Lung (tissue), 12 donors: ENCODE measurements around the gene MREG. TPM values are rescaled to one million over a fixed set of nuclear protein-coding genes. Genes with fewer than 3 reads are reported as not detected.
A peak's percentile ranks its signal among the peaks of the same experiment; 100 is the strongest.
"Not testable (repeated sequence)": the region's sequence is repeated elsewhere in the genome, so short reads cannot be mapped to it uniquely, and the experiment has no call there.

Source experiments
- ATAC-seq: fragments of 200-7000 bp; cut with Tn5 transposase; one replicate; pipeline ENCODE4 v1.9.1; 2020; ENCODE audit warnings: moderate number of reproducible peaks; ENCODE audit not compliant: insufficient read depth, low FRiP score
- DNase-seq, 3 donors: peaks; one replicate each; pipeline ENCODE4 v3.0.0-alpha.2; 2013 to 2017
- H3K27ac ChIP-seq, 2 donors: one replicate each; pipeline ENCODE4 v1.5.1; 2013; ENCODE audit warnings: mild to moderate bottlenecking in 2 of 2, moderate library complexity in 2 of 2, control low read depth in 1 of 2, inconsistent platforms in 1 of 2, low read depth in 1 of 2, low read length in 1 of 2
- H3K27me3 ChIP-seq, 3 donors: one replicate each; pipeline ENCODE4 v1.5.1; 2013; ENCODE audit warnings: low read length in 2 of 3; ENCODE audit not compliant: control insufficient read depth in 3 of 3, insufficient read depth in 3 of 3
- H3K36me3 ChIP-seq, 4 donors: one replicate each; pipeline ENCODE4 v1.5.1; 2013; ENCODE audit warnings: low read length in 4 of 4, mild to moderate bottlenecking in 1 of 4, moderate library complexity in 1 of 4; ENCODE audit not compliant: control insufficient read depth in 4 of 4, insufficient read depth in 4 of 4
- H3K4me1 ChIP-seq, 5 donors: one replicate each; pipeline ENCODE4 v1.5.1; 2013; ENCODE audit warnings: low read length in 5 of 5, mild to moderate bottlenecking in 2 of 5, moderate library complexity in 1 of 5; ENCODE audit not compliant: control insufficient read depth in 5 of 5, insufficient read depth in 5 of 5
- H3K4me3 ChIP-seq: one replicate; pipeline ENCODE4 v1.5.1; 2013; ENCODE audit warnings: mild to moderate bottlenecking, control low read depth, moderate library complexity
- H3K9ac ChIP-seq, 2 donors: one replicate each; pipeline ENCODE4 v1.5.1; 2013; ENCODE audit warnings: low read length in 2 of 2, control low read depth in 1 of 2; ENCODE audit not compliant: insufficient read depth in 1 of 2
- H3K9me3 ChIP-seq, 4 donors: one replicate each; pipeline ENCODE4 v1.5.1; 2013; ENCODE audit warnings: low read length in 3 of 4, mild to moderate bottlenecking in 1 of 4, moderate library complexity in 1 of 4; ENCODE audit not compliant: control insufficient read depth in 4 of 4, insufficient read depth in 3 of 4
- WGBS, 2 donors: extraction: QIAGEN DNeasy Blood & Tissue Kit; methylation state at CpG; one replicate each; pipeline ENCODE4 v1.1.7; 2013; 5-methylcytosine and 5-hydroxymethylcytosine counted together
- polyA plus RNA-seq, 2 donors: library from polyadenylated mRNA; stranded (reverse); fragments of 200-250 nt; gene quantifications; one replicate each; pipeline ENCODE4 v1.2.1, GENCODE V29; 2013
- total RNA-seq, 2 donors: library from RNA; depleted of rRNA in 1 of 2; stranded (reverse); fragments of >200 nt in 1 of 2; gene quantifications; one replicate each; pipeline ENCODE4 v1.2.1, GENCODE V29; 2014 to 2021
- TF ChIP-seq, protein P1 (sequence below): IDR thresholded peaks from 2 replicates; pipeline ENCODE4 v1.5.1; 2012; ENCODE audit warnings: mild to moderate bottlenecking; ENCODE audit errors: control extremely low read depth, extremely low read depth
- donor health status: control.
- donor health status: control.
- donor health status: Bipolar disorder and iron deficiency.
- donor health status: healthy.
- donor health status: DM: yes; HTN: yes; CAD: no.

Gene MREG
- total and polyA plus RNA-seq, 4 donors: 6.9 to 30.2 (median 12.0) TPM

DNA sequence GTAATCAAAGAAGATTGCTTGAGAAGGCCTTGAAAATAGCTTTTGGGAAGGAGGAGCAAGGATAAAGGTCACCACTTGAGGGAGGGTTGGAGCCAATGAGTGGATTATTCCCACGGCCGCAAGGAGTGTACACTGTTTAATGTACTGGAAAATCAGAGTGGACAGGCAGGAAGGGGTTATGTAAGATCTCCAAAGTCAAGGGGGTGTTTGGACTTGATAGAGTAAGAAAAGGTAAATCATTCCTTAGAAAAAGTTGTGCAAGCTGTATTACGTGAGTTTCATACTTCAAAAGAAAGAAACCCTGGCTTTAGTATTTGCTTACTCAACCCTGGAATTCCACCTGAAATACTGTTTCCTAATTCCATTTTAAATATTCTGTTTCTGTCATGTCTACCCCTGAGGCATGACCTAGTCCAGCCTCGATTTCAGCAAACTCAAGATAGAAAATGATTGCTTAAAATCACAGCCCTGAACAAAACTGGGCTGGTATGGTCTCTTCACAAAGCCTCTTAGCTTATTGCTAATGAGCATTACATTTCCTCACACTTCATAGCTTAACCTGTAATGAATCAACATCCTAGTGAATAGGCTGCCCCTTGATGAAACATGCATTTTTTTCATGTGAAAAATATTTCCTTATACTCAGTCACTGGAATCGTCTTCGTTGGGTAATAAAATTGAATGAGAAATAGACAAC lies 1.1 kb downstream of the MREG start:
- no peaks in the 10 kb centered on the region for H3K9me3 ChIP-seq
- TF ChIP-seq, protein P1, sequence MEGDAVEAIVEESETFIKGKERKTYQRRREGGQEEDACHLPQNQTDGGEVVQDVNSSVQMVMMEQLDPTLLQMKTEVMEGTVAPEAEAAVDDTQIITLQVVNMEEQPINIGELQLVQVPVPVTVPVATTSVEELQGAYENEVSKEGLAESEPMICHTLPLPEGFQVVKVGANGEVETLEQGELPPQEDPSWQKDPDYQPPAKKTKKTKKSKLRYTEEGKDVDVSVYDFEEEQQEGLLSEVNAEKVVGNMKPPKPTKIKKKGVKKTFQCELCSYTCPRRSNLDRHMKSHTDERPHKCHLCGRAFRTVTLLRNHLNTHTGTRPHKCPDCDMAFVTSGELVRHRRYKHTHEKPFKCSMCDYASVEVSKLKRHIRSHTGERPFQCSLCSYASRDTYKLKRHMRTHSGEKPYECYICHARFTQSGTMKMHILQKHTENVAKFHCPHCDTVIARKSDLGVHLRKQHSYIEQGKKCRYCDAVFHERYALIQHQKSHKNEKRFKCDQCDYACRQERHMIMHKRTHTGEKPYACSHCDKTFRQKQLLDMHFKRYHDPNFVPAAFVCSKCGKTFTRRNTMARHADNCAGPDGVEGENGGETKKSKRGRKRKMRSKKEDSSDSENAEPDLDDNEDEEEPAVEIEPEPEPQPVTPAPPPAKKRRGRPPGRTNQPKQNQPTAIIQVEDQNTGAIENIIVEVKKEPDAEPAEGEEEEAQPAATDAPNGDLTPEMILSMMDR: no peak
- peak overlapping the region in 1 of 2 donors; percentile 81 for H3K9ac ChIP-seq
- H3K27ac ChIP-seq: peak overlapping the region in 1 of 2 donors; percentile 44
- peak; percentile 35 for ATAC-seq
- peaks cover 0 to 15% (median 0%) of the 10 kb centered on the region in 5 donors for H3K4me1 ChIP-seq
- no peak overlapping the region for H3K4me3 ChIP-seq
- 32 to 33% methylated on average over 6 of the region's 6 CpGs for WGBS, 2 donors
- H3K27me3 ChIP-seq: no peaks in the 10 kb centered on the region
- peak; percentile 18 to 79 (median 60) for DNase-seq
- no peaks in the 10 kb centered on the region for H3K36me3 ChIP-seq

DNA sequence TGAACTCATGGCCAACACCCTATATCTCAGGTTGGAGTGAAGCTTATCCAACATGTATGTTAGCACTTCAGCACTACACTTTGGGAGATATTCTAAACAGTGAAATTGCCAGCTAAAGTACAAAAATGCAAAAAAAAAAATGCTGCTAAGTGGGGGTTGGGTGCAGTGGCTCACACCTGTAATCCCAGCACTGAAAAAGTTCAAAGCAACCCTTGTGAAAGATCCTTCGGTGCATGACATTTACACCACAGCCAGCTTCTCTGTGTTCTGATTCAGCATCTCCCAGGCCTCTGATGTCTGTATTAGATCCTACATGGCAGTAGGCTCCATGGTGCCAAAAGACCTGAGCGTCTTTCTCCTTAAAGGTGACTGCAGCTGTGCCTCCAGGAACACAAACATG lies 4.1 kb downstream of the MREG start:
- not testable (repeated sequence) for H3K9me3 ChIP-seq, H3K27me3 ChIP-seq, H3K36me3 ChIP-seq, H3K4me3 ChIP-seq, H3K27ac ChIP-seq, H3K9ac ChIP-seq, ATAC-seq, DNase-seq
- peaks cover 0 to 15% (median 0%) of the 10 kb centered on the region in 5 donors for H3K4me1 ChIP-seq
- WGBS, 2 donors: 84 to 87% methylated on average over 2 of the region's 2 CpGs

DNA sequence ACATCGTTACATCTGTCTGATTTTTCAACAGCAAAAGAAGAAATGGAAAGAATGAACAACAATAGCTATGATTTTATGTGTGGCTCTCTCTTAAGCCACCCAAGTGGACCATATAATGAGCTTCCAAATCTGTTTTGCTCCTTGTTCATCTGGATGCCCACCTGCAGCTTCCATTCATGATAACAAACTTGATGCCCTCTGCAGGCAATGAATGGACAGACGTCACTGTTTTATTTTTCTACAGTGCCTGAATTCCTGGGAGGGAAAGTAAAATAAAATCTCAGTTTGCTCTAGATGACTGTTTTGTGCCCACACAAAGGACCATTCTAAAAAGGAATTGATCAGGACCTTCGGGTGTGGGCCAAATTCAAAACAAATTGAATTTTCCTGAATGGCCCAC lies 5.0 kb downstream of the MREG start:
- H3K9ac ChIP-seq: no peak overlapping the region
- TF ChIP-seq, protein P1: no peak
- no peaks in the 10 kb centered on the region for H3K27me3 ChIP-seq
- H3K36me3 ChIP-seq: no peaks in the 10 kb centered on the region
- H3K4me1 ChIP-seq: peaks cover 0 to 9% (median 0%) of the 10 kb centered on the region in 5 donors
- no peak for ATAC-seq
- H3K4me3 ChIP-seq: no peak overlapping the region
- no peaks in the 10 kb centered on the region for H3K9me3 ChIP-seq
- WGBS, 2 donors: 90 to 92% methylated on average over 3 of the region's 3 CpGs
- no peak overlapping the region for H3K27ac ChIP-seq
- DNase-seq: no peak

DNA sequence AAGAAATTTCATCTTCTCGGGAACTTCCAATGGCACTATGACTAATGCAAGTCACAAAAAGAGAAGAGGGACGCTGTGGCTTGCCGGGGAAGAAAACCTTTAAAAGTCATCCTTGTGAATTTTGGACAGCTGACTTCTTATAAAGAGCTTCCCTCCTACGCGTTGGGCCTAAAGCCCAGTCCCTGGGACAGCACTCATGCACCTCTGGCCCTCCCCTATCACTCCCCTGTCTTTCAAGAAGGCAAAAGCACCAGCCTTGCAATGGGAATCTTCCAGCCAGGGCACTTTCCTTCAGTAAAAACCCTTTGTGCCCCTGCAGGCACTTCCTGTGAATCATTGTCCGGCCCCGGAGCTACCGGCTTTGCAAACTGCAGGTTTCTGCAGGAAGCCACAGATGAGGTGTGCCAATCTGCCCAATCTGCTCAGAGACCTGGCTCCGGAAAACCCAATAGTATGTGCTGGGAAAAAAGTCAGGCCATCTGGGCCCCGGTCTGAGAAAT lies 7.1 kb downstream of the MREG start:
- H3K9me3 ChIP-seq: no peaks in the 10 kb centered on the region
- H3K36me3 ChIP-seq: no peaks in the 10 kb centered on the region
- no peak overlapping the region for H3K9ac ChIP-seq
- DNase-seq: no peak
- H3K4me3 ChIP-seq: no peak overlapping the region
- no peaks in the 10 kb centered on the region for H3K27me3 ChIP-seq
- 28 to 31% methylated on average over 10 of the region's 10 CpGs for WGBS, 2 donors
- peaks cover 0 to 6% (median 0%) of the 10 kb centered on the region in 5 donors for H3K4me1 ChIP-seq
- peak; percentile 66 for ATAC-seq
- H3K27ac ChIP-seq: no peak overlapping the region
- TF ChIP-seq, protein P1: no peak
